Activated T-helper 9 cell treated with anti-CD3 and anti-CD28 coated beads, Interleukin-2, amount 50 U/mL, for 16 hours (primary cell): ENCODE results near the gene TMEM247.

Source experiments
- DNase-seq: peaks from one replicate; pipeline ENCODE4 v3.0.0-alpha.2; 2020; ENCODE audit warnings: low read depth

TMEM247 gene

GRCh38 chr2:46479265-46479664 is at the start of gene TMEM247:
Gene TMEM247 (plus strand): TSS chr2:46479565.
- no peak for DNase-seq

- DNase-seq = no peak
Observed at GRCh38 chr2:46430413-46430812, 49.0 kb upstream of the TMEM247 start.

GRCh38 chr2:46430992-46431391 is 48.4 kb upstream of the TMEM247 start:
- no peak for DNase-seq

- DNase-seq = no peak
Observed at GRCh38 chr2:46431481-46432235, 47.7 kb upstream of the TMEM247 start.

GRCh38 chr2:46434851-46435273 is 44.5 kb upstream of the TMEM247 start:
- no peak for DNase-seq

- no peak for DNase-seq
Observed at GRCh38 chr2:46435353-46435752, 44.0 kb upstream of the TMEM247 start.

GRCh38 chr2:46435796-46436360 is 43.5 kb upstream of the TMEM247 start:
- no peak for DNase-seq

- no peak for DNase-seq
Observed at GRCh38 chr2:46436800-46437199, 42.6 kb upstream of the TMEM247 start.

GRCh38 chr2:46438102-46438501 is 41.3 kb upstream of the TMEM247 start:
- no peak for DNase-seq

- DNase-seq = no peak
Observed at GRCh38 chr2:46438794-46439193, 40.6 kb upstream of the TMEM247 start.

GRCh38 chr2:46439582-46439981 is 39.8 kb upstream of the TMEM247 start:
- DNase-seq = no peak

- DNase-seq = no peak
Observed at GRCh38 chr2:46441838-46442712, 37.3 kb upstream of the TMEM247 start.

GRCh38 chr2:46444732-46445131 is 34.6 kb upstream of the TMEM247 start:
- DNase-seq = no peak

- DNase-seq = no peak
Observed at GRCh38 chr2:46445556-46445955, 33.8 kb upstream of the TMEM247 start.

GRCh38 chr2:46446871-46447568 is 32.3 kb upstream of the TMEM247 start:
- no peak for DNase-seq

GRCh38 chr2:46447649-46448048 is 31.7 kb upstream of the TMEM247 start:
- no peak for DNase-seq

- no peak for DNase-seq
Observed at GRCh38 chr2:46448111-46448510, 31.3 kb upstream of the TMEM247 start.

- DNase-seq = no peak
Observed at GRCh38 chr2:46448641-46449040, 30.7 kb upstream of the TMEM247 start.

GRCh38 chr2:46449700-46450099 is 29.7 kb upstream of the TMEM247 start:
- no peak for DNase-seq

GRCh38 chr2:46451131-46451711 is 28.1 kb upstream of the TMEM247 start:
- DNase-seq = no peak

- no peak for DNase-seq
Observed at GRCh38 chr2:46456789-46457188, 22.6 kb upstream of the TMEM247 start.
